OCI-LY7 (cell line): ENCODE results near the gene MORN1.

Experiments
- EZH2phosphoT487 ChIP-seq: fragments of 200-600 bp; sonication (generic); IDR thresholded peaks from 2 replicates; pipeline ENCODE4 v1.6.1; 2018; ENCODE audit warnings: low read depth, borderline replicate concordance, mild to moderate bottlenecking, mixed run types, antibody characterized with exemption, low read length, moderate library complexity, mixed read lengths
- TF ChIP-seq, protein P1 (sequence below): fragments of 200-600 bp; sonication (generic); conservative IDR thresholded peaks from 2 replicates; pipeline ENCODE4 v1.5.1; 2014; ENCODE audit warnings: mild to moderate bottlenecking, antibody characterized with exemption, low read length, moderate library complexity, mixed read lengths

DNA sequence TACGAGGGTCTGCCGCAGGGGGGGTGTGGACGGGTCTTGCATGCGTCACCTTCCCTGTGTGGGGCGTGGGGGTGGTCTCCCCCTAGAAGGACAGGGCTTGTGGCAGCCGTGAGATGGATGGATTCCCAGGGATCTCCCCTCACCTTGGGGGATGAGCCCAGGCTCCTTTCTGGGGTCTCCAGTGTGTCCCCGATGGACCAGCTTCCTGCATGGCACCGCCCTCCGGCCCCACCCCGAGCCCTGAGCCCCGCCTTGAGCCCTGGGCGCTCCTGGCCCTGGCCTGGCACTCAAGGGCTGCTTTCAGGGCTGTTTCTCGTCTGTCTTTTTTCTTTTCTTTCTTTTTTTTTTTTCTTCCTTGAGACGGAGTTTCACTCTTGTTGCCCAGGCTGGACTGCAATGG is 103.7 kb downstream of the MORN1 start:
- TF ChIP-seq, protein P1, sequence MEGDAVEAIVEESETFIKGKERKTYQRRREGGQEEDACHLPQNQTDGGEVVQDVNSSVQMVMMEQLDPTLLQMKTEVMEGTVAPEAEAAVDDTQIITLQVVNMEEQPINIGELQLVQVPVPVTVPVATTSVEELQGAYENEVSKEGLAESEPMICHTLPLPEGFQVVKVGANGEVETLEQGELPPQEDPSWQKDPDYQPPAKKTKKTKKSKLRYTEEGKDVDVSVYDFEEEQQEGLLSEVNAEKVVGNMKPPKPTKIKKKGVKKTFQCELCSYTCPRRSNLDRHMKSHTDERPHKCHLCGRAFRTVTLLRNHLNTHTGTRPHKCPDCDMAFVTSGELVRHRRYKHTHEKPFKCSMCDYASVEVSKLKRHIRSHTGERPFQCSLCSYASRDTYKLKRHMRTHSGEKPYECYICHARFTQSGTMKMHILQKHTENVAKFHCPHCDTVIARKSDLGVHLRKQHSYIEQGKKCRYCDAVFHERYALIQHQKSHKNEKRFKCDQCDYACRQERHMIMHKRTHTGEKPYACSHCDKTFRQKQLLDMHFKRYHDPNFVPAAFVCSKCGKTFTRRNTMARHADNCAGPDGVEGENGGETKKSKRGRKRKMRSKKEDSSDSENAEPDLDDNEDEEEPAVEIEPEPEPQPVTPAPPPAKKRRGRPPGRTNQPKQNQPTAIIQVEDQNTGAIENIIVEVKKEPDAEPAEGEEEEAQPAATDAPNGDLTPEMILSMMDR: no peak
- no peak for TF ChIP-seq EZH2phosphoT487
